ENCODE measurements around the gene SHISA3.

The SHISA3 gene

GRCh38 chr4:42397635-42398170 lies 415 bp downstream of the SHISA3 start:
- H3K4me3 ChIP-seq (ENCODE audit: low read depth, low read length) = peak overlapping the region; percentile 48
- TF ChIP-seq, protein P1, sequence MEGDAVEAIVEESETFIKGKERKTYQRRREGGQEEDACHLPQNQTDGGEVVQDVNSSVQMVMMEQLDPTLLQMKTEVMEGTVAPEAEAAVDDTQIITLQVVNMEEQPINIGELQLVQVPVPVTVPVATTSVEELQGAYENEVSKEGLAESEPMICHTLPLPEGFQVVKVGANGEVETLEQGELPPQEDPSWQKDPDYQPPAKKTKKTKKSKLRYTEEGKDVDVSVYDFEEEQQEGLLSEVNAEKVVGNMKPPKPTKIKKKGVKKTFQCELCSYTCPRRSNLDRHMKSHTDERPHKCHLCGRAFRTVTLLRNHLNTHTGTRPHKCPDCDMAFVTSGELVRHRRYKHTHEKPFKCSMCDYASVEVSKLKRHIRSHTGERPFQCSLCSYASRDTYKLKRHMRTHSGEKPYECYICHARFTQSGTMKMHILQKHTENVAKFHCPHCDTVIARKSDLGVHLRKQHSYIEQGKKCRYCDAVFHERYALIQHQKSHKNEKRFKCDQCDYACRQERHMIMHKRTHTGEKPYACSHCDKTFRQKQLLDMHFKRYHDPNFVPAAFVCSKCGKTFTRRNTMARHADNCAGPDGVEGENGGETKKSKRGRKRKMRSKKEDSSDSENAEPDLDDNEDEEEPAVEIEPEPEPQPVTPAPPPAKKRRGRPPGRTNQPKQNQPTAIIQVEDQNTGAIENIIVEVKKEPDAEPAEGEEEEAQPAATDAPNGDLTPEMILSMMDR (IDR thresholded peaks at IDR 0.05; ENCODE audit: low read depth, low read length, missing control alignments) = no peak
- in situ Hi-C loops (cut with HindIII; ENCODE audit: low sequenced_read_pairs) = no loop called here
- no peak for DNase-seq (ENCODE audit: low read depth)

DNA sequence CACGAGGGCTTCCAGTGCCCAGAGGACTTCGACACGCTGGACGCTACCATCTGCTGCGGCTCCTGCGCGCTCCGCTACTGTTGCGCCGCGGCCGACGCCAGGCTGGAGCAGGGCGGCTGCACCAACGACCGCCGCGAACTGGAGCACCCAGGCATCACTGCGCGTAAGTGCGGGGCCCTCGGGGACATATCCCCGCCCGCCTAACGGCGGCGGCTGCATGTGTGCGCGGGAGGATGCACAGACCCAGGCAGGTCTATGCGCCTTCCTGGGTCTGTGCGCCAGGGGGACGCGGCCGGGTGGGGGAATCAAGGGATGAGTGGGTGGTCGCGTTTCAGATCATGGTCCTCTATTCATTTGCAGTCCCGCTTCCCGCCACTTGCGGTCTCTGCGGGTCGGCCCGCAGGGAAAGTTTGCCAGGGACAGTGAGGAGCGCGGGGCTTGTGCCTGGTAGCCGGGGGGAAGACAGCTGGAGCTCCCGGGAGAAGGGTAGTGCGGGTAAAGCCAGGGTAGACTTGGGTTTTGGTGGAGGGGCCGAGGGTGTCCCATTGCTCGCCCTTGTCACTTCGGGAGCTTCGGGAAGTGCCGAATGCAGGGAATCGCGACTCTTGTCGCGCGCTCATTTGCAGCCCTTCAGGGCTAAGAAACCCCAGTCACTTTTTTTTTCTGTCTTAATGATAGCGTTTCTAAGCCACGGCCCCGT lies 1.0 kb downstream of the SHISA3 start:
- TF ChIP-seq, protein P1 (IDR thresholded peaks at IDR 0.05; ENCODE audit: low read depth, low read length, missing control alignments) = no peak
- DNase-seq (ENCODE audit: low read depth) = no peak
- in situ Hi-C loops (cut with HindIII; ENCODE audit: low sequenced_read_pairs) = no loop called here
- H3K4me3 ChIP-seq (ENCODE audit: low read depth, low read length) = peak overlapping the region; percentile 48

DNA sequence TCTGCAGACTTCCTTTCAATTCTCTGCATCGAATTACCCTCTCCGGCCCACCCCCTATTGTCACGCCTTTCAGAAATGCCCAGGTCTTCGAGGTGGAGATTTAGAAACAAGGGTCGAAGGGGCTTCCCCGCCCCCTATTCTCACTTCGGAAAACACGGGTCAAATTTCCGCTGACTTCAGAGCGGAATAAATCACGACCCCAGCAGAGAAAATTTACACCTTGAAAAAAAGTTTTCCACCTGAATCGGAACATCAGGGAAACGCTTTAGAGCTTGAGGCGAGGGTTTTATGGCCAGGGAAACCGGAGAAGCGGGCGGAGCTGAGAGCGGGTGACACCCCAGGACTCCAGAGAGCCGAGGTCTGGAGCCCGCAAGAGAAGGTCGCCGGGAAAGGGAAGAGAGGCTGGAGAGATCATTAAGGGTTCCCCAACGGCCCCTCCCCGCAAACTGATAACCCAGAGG lies 1.6 kb downstream of the SHISA3 start:
- TF ChIP-seq, protein P1 (IDR thresholded peaks at IDR 0.05; ENCODE audit: low read depth, low read length, missing control alignments) = no peak
- H3K4me3 ChIP-seq (ENCODE audit: low read depth, low read length) = peak overlapping the region; percentile 48
- in situ Hi-C loops (cut with HindIII; ENCODE audit: low sequenced_read_pairs) = no loop called here
- no peak for DNase-seq (ENCODE audit: low read depth)

GRCh38 chr4:42399393-42399792 lies 2.1 kb downstream of the SHISA3 start:
- TF ChIP-seq, protein P1 (IDR thresholded peaks at IDR 0.05; ENCODE audit: low read depth, low read length, missing control alignments) = no peak
- in situ Hi-C loops (cut with HindIII; ENCODE audit: low sequenced_read_pairs) = no loop called here
- no peak for DNase-seq (ENCODE audit: low read depth)

DNA sequence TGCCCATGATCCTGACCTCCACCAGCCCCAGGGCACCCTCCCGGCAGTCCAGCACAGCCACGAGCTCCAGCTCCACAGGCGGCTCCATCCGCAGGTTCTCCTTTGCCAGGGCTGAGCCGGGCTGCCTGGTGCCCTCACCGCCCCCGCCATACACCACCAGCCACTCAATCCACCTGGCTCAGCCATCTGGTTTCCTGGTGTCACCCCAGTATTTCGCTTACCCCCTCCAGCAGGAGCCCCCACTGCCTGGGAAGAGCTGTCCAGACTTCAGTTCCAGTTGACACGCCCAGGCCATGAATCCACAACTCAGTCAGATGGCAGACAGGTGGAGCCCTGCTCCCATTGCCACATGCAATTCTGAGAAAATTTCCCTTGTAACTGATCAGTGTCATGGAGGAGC lies 3.9 kb downstream of the SHISA3 start:
- DNase-seq (ENCODE audit: low read depth) = no peak
- in situ Hi-C loops (cut with HindIII; ENCODE audit: low sequenced_read_pairs) = no loop called here
- TF ChIP-seq, protein P1 (IDR thresholded peaks at IDR 0.05; ENCODE audit: low read depth, low read length, missing control alignments) = no peak
- H3K4me3 ChIP-seq (ENCODE audit: low read depth, low read length) = no peak overlapping the region

More at GRCh38 chr4:42399393-42399792, 2.1 kb downstream of the SHISA3 start:
- H3K4me3 ChIP-seq (ENCODE audit: low read depth, low read length) = no peak overlapping the region

GRCh38 chr4:42404001-42404400 lies 6.7 kb downstream of the SHISA3 start:
- no peak overlapping the region for H3K4me3 ChIP-seq (ENCODE audit: low read depth, low read length)
- TF ChIP-seq, protein P1 (IDR thresholded peaks at IDR 0.05; ENCODE audit: low read depth, low read length, missing control alignments) = no peak
- no peak for DNase-seq (ENCODE audit: low read depth)
- in situ Hi-C loops (cut with HindIII; ENCODE audit: low sequenced_read_pairs) = no loop called here
